Fibroblast of skin of abdomen (primary cell): ENCODE results near the gene LRP11.
"Not testable (repeated sequence)": the region's sequence is repeated elsewhere in the genome, so short reads cannot be mapped to it uniquely, and the experiment has no call there.

Experiments
- DNase-seq: peaks from one replicate; pipeline ENCODE4 v3.0.0-alpha.2; 2013

Gene LRP11

DNA sequence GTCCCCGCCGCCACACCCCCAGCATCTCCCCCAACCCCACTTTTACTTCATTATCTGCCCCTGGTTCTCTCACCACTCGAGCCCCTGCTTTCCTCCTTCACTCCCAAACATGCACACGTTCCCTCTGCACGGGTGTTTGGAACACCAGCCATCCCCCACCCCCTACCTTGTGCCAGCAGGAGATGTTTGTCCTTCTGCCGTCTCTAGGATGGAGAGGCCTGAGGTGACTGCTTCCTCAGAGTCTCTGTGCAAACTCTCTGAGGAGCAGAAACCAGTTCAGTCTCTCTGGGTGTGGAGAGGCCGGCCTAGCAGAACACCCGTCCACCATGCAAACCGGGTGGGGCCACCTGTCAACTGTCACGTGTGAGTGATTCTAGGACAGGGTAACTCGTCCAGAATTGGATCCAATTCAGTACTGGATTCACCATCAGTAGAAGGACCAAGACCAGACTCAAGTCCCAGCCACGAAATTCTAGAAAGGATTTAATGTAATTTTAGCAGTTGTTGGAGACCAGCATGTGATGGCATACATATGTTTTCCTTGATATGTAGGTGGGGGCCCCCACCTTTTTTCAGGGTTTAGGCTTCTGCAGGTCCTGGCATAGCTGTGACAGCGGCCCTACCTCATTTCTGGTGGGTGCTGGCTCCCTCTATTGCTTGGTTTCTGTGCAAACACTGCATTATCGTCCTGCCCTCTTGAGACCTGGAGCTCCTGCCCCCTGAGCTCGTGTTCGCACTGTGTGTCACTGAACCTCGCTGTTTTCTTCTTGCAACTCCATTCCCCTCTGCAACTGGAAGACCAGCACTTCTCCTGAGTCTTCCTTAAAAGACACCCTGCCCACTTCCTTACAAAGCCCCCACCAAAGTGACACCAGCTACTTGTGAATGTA lies 33.9 kb upstream of the LRP11 start, which contains the start of gene RAET1E:
Gene RAET1E, minus strand, starts transcription at position 259 of the 890 bp plus-strand sequence. CDS start 7,212 bp downstream, outside the sequence.
- DNase-seq: no peak

DNA sequence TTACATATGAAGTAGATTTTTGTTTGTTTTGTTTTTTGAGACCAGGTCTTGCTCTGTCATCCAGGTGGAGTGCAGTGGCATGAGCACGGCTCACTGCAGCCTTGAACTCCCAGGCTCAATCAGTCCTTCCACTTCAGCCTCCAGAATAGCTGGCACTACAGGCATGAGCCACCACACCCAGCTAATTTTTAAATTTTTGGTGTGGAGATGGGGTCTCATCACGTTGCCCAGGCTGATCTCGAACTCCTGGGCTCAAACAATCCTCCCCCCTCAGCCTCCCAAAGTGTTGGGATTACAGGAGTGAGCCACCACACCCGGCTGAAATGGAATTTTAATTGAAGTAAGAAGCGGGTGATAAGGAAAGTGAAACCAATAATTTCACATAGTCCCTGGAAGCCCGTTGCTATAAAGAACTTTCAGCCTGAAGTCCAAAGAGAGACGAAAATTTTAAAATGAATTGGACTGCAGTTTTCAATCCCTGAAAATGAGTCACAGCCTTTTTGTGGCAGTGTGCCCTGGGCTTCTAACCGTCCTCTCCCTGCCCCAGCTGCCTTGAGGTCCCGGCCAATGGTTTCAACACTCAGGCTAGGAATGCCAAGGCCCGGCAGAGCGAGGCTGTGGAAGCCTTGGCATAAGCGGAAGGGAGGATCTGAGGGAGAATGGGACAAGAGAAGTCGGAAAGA lies 33.0 kb upstream of the LRP11 start:
- peak; percentile 80 for DNase-seq

DNA sequence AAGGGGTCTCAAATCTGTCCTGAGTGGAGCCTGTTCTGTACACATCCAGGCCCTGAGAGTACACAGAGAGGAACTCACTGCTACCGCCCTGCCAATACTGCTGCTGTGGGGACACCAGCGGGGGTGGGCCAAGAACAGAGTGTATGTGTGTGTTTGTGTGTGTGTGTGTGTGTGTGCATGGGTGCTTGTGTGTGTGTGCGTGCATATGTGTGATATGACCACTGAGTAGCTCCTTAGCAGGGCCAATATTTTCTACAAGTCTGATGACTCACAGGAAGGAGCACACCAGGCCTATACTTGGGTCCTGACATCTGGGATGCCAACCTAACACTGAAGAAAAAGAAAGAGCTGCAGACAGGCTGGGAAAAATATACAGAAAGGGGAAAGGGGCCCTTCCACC lies 32.3 kb upstream of the LRP11 start:
- peak; percentile 35 for DNase-seq

DNA sequence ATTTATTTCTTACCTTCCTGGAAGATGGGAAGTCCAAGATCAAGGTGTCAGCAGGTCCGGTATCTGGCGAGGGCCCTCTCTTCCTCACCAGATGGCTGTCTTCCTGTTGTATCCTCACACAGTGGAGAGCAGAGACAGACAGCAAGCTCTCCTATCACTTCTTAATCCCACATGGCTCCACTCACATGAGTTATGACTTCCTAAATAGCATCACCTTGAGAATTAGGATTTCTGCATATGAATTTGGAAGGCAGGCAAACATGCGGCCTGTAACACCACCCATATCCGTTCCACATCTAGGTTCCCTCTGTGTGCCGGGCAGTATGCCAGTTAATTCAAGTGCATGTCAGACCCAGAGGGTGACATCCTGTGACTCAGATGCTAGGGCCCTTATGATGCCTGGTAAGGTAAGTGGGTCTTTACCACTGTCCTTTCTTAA lies 31.7 kb upstream of the LRP11 start:
- DNase-seq: peak; percentile 58

DNA sequence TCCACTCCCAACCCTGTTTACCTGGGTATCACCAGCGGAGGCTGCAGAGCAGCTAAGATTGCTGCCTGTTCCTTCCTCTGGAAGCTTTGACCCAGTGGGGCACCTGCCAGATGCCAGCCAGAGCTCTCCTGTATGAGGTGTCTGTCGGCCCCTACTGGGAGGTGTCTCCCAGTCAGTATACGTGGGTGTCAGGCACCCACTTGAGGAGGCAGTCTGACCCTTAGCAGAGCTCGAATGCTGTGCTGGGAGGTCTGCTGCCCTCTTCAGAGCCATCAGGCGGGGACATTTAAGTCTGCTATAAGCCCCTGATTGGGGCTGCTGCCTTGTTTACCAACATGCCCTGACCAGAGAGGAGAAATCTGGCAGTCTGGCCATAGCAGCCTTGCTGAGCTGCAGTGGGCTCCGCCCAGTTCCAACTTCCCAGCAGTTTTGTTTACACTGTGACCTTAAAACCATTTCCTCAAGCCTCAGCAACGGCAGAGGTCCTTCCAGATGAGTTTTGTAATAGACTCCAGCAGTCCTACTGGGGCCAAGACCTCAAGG lies 31.0 kb upstream of the LRP11 start:
- DNase-seq: peak; percentile 32

DNA sequence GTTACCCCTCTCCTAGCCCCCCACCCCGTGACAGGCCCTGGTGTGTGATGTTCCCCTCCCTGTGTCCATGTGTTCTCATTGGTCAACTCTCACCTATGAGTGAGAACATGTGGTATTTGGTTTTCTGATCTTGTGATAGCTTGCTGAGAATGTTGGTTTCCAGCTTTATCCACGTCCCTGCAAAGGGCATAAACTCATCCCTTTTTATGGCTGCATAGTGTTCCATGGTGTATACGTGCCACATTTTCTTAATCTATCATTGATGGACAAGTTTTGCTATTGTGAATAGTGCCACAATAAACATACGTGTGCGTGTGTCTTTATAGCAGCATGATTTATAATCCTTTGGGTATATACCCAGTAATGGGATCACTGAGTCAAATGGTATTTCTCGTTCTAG lies 27.7 kb upstream of the LRP11 start:
- not testable (repeated sequence) for DNase-seq

DNA sequence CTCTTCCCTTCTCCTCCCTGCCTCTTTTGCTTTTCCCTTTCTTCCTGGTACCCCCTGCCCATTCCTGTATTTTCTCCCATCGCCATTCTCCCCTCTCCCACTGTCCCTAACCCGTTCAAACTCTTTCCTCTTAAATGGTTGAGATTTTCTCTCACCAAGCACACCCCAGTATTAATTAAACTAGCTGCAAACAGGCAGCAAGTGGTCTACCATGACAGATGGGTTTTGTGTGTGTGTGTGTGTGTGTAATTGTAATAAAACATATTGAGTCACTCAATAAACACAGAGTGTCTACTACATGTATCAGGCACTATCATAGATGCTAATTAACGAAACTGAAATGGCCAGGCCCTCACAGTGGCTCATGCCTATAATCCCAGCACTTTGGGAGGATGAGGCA lies 27.1 kb upstream of the LRP11 start:
- no peak for DNase-seq

DNA sequence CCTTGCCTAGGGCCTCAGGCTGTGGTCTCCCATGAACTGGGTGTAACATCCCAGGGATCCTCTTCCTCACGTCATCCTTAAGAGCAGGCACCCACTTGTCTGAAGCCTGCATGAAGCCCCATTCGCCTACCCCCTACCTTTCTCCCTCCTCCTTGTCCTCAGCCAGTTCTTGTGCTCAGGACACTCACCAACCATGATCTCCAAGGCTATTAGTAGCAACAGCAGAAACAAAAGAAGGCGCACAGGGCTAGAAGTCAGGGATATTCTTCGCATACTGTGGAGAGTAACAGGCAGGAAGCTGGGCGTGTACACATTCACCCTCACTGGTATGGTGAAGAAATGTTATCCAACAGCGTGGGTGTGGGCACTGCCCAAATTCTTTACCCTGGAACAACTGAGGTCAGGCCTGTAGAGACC lies 26.5 kb upstream of the LRP11 start:
- no peak for DNase-seq

DNA sequence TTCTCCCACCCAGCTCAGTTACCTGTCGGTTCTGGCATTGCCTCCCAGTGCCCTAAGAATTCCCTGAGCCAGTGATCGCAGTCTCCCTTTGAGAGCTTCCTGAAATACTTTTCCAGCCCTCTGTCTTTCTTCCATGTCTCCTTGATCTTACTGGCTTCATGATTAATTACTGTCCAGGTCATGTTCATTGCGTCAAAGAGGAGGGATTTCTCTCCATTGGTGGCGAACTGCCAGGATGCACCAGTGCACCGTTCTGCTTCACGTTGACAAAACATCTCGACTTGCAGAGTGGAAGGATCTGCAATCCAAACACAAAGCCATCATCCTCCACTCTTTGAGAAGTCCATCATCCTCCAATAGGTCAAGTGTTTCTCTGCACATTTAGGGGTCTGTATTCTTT lies 25.2 kb upstream of the LRP11 start:
- DNase-seq: no peak

DNA sequence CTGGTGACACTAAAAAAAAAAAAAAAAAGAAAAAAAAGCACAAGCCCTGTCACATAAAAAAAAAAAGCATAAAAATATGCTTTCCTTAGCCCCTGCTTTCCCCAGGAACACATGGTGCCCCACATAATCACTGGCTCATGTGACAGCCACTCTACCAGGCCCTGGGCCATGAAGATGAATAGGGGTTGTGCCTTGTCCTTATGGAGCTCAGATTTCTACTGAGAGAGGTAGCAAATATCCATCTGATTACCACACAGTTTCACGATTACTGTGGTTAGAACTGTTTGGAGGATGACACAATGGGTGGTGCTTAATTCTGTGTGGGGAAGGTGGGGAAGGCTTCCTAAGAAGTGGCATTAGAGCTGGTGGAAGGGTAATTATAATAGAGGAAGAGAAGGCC lies 24.5 kb upstream of the LRP11 start:
- DNase-seq: peak; percentile 23

DNA sequence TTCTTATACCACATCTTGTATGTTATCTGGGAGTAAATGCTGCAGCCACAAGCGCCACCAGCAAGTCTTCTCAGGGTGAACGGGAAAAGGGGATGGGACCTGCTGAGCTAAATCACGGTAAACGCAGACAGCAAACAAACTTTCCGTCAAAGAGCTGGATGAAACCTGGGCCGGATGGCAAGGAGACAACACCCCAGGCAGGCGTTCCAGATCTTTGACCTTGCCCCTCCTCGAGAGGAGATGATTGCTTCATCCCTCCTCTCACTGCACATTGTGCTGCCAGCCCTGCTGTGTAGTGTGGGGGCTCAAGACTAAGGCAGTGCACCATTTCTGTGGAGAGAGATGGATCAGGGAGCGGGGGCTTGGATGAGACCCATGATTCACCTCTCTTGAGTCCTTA lies 23.9 kb upstream of the LRP11 start:
- DNase-seq: no peak

DNA sequence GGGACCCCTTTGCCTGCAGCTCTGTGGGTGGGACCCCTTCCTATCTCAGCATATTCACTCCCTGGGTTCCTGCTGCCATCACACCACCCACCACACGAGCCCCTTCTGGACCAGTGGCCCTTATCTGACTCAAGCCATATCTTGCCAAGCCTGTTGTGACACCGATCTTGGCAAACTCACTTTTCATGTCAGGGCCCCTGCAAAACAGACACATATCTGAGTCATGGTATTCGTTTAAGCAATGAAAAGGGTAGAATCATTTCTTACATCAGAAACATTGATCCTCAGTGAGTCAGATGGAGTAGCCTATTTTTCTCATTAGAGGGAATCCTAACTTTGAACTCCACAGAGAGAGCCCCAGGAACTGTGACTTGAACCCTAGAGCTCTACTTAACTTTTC lies 23.2 kb upstream of the LRP11 start:
- peak; percentile 63 for DNase-seq

DNA sequence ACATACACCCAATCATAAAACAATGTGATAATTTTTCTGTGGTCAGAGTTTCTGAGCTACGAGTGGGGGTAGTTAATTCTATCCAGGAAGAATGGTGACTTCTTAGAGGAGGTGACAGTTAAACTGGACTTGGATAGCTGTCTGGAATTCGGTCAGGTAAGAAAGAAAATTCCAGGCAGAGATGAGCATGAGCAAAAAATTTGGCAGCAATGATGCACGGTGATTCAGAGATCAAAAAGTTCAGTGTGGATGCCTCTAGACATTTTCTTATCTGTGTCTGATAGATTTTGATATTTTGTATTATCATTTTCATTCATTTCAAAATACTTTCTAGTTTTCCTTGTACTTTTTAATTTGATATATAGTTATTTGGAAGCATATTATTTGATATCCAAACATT lies 21.7 kb upstream of the LRP11 start:
- DNase-seq: no peak

DNA sequence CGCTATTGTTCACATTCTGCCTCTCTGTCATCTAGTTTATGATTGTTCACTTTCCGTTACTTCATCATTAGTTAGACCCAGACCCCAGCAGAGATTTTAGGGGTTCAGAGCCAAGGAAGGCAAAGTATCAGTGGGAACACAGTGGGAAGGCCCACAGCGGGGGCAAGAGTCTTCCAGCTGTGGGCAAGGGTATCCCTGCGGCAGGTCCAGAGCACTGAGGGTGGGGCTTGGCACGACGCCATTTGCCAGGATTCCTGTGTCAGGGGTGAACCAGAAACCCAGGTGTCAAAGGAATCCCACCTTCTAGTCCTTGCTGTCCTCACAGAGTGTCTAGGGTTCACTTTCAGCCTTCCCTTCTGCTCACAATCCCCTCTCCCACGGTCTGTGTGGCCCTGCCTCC lies 20.5 kb upstream of the LRP11 start:
- no peak for DNase-seq

DNA sequence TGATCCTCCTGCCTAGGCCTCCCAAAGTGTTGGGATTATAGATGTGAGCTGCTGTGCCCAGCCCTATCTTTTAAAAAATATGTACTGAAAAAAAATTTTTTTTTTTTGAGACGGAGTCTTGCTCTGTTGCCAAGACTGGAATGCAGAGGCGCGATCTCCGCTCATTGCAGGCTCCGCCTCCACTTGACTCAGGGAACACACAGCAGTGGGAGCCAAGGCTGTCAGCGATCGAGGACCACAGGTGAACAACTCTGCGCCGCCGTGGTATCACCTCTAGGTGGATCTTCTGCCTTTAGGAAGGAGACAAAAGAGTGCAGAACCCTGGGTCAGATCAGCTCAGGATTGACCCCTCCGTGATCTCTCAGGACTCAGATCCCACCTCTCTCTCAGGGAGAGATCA lies 20.1 kb upstream of the LRP11 start:
- peak; percentile 33 for DNase-seq

DNA sequence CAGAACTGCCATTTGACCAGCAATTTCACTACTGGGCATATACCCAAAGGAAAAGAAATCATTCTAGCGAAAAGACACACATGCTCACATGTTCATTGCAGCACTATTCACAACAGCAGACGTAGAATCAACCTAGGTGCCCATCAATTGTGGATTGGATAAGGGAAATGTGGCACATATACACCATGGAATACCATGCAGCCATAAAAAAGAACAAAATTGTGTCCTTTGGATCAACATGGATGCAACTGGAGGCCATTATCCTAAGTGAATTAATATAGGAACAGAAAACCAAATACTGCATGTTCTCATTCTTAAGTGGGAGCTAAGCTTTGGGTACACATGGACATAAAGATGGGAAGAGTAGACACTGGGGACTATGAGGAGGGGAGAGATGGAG lies 17.7 kb upstream of the LRP11 start:
- DNase-seq: no peak

DNA sequence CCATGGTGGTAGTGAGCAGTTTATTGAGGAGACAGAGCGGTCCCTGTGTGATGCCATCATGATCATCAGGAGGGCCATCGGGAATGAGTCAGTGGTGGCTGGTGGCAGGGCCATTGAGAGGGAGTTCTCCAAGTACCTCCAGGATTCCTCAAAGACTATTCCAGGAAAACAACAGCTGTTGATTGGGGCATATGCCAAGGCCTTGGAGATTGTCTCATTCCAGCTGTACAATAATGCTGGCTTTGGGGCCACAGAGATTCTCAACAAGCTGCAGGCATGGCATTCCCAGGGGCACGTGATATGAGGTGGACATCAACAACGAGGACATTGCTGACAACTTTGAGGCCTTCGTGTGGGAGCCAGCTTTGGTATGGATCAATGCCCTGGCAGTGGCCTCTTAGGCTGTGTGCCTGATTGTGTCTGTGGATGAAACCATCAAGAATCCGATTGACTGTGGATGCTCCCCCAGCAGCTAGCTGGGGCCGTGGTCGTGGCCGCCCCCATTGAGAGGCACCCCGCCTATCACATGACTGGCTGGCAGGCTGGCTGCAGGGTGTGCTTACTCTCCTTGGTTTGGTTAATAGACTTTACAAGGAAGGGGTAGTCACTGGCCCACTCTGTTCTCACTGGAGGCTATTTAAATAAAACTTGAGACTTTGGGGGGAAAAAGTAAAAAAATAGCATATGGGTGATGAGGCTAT lies 17.1 kb upstream of the LRP11 start:
- DNase-seq: no peak

DNA sequence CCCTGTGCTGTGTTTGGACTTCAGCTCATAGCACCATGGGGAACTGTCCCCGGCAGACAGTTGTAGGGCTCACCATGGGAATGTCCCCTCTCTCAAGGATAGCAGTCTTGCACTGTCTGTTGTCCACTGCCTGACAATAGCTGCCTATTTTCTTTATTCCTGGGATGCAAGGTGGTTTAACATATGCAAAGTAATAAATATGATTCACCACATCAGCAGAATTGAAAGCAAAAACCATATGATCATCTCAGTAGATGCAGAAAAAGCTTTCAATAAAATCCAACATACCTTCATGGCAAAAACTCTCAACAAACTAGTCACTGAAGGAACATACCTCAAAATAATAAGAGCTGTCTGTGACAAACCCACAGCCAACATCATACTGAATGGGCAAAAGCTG lies 13.5 kb upstream of the LRP11 start:
- DNase-seq: no peak

DNA sequence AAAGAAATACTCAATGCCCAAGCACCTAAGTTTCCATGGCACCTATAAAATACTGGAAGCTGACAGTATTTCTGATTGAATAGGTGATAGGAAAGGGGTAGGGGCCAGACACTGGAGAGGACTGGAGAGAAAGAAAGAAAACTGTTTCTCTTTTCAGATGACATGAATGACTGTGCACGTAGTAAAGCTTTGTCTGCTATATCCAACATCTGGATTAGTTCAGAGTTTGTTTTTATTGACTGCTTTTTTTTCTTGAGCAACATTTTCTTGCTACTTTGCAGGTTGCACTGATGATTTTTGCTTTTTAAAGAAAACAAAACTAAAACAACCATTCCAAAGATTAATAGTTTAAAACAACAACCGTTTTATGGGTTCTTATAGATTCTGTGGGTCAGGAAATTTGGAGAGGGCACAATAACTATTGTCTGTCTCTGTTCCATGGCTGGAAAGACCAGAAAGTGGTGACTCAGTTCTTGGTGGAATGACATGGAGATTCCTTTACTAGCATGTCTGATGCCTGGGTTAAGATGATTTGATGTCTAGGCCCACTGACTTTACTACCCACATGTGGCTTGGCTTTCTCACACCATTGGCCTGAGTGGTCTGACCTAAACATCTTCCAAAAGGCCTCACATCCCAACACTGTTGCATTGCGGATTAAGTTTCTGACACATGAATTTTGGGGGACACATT lies 12.2 kb upstream of the LRP11 start:
- no peak for DNase-seq

DNA sequence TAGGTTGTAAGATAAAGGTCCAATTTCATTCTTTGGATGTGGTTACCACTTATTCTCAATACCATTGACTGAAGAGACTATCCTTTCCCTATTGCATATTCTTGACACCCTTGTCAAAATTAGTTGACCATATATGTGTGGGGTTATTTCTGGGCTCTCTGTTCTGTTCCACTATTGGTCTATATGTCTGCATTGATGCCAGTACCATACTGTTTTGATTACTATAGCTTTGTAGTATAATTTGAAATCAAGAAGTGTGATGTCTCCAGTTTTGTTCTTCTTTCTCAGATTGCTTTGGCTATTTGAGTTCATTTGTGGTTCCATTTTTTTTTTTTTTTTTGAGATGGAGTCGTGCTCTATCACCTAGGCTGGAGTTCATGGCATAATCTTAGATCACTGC lies 8.1 kb upstream of the LRP11 start:
- DNase-seq: no peak

DNA sequence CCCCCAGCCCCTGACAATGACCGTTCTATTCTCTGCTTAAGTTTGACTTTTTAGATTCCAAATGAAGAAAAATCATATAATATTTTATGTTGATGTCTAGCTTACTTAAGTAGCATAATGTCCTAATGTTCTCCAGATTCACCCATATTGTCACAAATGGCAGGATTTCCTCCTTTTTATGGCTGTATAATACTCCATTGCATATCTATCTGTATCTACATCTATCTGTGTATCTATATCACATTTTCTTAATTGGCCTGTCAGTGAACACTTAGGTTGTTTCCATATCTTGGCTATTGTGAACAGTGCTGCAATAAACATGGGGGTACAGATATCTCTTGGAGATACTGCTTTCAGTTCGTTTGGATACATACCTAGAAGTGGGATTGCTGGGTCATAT lies 7.0 kb upstream of the LRP11 start:
- DNase-seq: no peak

DNA sequence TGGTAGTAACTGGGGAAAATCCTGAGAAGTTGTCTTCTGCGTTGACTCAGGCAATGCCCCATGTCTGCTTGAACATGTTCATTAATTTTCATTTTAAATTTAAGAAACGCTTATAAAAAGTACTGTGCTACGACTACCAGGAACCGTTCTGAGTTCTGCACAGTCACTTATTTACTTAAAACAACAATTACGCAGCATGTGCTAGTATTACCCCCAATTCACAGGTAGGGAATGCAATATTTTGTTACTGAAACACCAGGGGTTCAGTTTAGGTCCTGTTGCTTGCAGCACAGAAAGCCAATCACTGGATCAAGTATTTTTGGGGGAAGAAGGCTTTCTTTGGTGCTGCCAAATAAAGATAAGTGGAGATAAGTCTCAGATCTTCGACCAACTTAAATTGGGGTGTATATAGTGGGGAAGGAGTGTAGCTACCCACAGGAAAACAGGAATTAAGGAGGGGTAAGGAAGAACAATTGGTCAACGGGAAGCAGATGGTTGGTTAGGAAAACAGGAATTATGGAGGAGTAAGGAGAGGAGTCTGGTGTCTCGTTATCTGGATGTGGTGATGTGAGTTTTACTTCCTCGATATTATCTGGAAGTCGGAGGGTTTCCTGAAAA lies 5.2 kb upstream of the LRP11 start:
- DNase-seq: no peak
